ENCODE measurements around the gene KCNH2.

DNA sequence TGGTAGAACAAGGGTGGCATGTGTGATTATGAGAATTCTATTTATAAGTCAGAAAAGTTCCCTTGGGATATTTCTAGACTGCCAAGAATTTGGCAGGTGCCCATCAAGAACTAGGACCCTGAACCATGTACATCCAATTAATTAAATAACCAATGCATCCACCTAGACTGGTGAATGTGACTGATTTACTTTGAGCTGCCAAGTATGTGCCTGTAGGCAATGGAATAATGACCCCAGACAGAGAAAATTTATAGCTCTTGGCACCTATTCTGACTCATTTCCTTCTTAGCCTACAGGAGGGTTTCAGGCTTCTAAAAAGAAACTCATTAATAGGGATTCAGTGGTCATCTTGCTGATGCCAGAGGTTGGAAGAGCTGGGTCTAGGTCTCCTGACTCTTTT, 54.9 kb downstream of the KCNH2 start:
- TF ChIP-seq, protein P1, sequence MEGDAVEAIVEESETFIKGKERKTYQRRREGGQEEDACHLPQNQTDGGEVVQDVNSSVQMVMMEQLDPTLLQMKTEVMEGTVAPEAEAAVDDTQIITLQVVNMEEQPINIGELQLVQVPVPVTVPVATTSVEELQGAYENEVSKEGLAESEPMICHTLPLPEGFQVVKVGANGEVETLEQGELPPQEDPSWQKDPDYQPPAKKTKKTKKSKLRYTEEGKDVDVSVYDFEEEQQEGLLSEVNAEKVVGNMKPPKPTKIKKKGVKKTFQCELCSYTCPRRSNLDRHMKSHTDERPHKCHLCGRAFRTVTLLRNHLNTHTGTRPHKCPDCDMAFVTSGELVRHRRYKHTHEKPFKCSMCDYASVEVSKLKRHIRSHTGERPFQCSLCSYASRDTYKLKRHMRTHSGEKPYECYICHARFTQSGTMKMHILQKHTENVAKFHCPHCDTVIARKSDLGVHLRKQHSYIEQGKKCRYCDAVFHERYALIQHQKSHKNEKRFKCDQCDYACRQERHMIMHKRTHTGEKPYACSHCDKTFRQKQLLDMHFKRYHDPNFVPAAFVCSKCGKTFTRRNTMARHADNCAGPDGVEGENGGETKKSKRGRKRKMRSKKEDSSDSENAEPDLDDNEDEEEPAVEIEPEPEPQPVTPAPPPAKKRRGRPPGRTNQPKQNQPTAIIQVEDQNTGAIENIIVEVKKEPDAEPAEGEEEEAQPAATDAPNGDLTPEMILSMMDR (IDR thresholded peaks at IDR 0.05) = no peak
- TF ChIP-seq POLR2A (IDR thresholded peaks at IDR 0.05) = no peak

Data from body of pancreas (tissue), 4 donors.